ENCODE data around the gene EN2.

GRCh38 chr7:155482511-155483183, 24.7 kb downstream of the EN2 start:
- no peak for TF ChIP-seq CTCF (IDR thresholded peaks at IDR 0.05 in 8 of 11, conservative IDR thresholded peaks at IDR 0.05 in 3 of 11)
- no peak for TF ChIP-seq POLR2A (IDR thresholded peaks at IDR 0.05)
- no peak for TF ChIP-seq POLR2AphosphoS5 (IDR thresholded peaks at IDR 0.05)

All from spleen (tissue), 7 donors.